ENCODE measurements around the gene CCNDBP1. TPM values are rescaled to one million over a fixed set of nuclear protein-coding genes. Genes with fewer than 3 reads are reported as not detected.

The CCNDBP1 gene
- total and polyA plus RNA-seq, 2 experiments from 2014 or later: 23.9 to 33.5 TPM

GRCh38 chr15:43214592-43215295, 29.5 kb downstream of the CCNDBP1 start:
- no peak overlapping the region for H3K4me3 ChIP-seq
- H3K36me3 ChIP-seq (ENCODE audit: insufficient read depth): no peaks in the 10 kb centered on the region
- Mint-ChIP-seq H3K4me3 (no peak overlapping the region), H3K4me1 (peaks cover 13% of the 10 kb centered on the region), H3K36me3 (ENCODE audit: low read depth) (no peaks in the 10 kb centered on the region), H3K9me3 (no peaks in the 10 kb centered on the region), H3K27me3 (ENCODE audit: insufficient read depth, low read depth, poor library complexity) (peaks cover 6% of the 10 kb centered on the region), H3K27ac (no peak overlapping the region)
- H4K20me1 ChIP-seq (replicated peaks; ENCODE audit: insufficient read depth): no peaks in the 10 kb centered on the region
- H3K4me1 ChIP-seq (ENCODE audit: insufficient read depth): no peaks in the 10 kb centered on the region
- H3F3A ChIP-seq (replicated peaks; ENCODE audit: low read depth): no peaks in the 10 kb centered on the region
- H3K4me2 ChIP-seq: no peak overlapping the region
- H3K27me3 ChIP-seq (ENCODE audit: insufficient read depth): no peaks in the 10 kb centered on the region
- no peak for ATAC-seq
- DNase-seq (ENCODE audit: low spot score): no peak
- no peak overlapping the region for H3K27ac ChIP-seq (ENCODE audit: low read depth)
- peak overlapping the region; percentile 96; the same call in 1 of the 2 replicates for H2AFZ ChIP-seq
- TF ChIP-seq CTCF (conservative IDR thresholded peaks at IDR 0.05; ENCODE audit: low read depth in 2 of 2): no peak
- no peak for TF ChIP-seq ZNF114 (CRISPR knock-in tag; IDR thresholded peaks at IDR 0.05)
- no peak for TF ChIP-seq JUNB (IDR thresholded peaks at IDR 0.05; ENCODE audit: unreplicated experiment)
- no peak for TF ChIP-seq EZH2 (IDR thresholded peaks at IDR 0.05; ENCODE audit: low read depth, unreplicated experiment)
- no peak for TF ChIP-seq CREB1 (CRISPR knock-in tag; IDR thresholded peaks at IDR 0.05; ENCODE audit: low read depth)
- no peak for TF ChIP-seq REST (IDR thresholded peaks at IDR 0.05; ENCODE audit: unreplicated experiment)
- no peak for TF ChIP-seq NANOG (IDR thresholded peaks at IDR 0.05; ENCODE audit: borderline replicate concordance)
- no peak for TF ChIP-seq ZNF331 (CRISPR knock-in tag; IDR thresholded peaks at IDR 0.05; ENCODE audit: low read depth)
- no peak for TF ChIP-seq EZH2phosphoT487 (IDR thresholded peaks at IDR 0.05; ENCODE audit: unreplicated experiment)
- TF ChIP-seq ETS1 (IDR thresholded peaks at IDR 0.05): no peak
- no peak for TF ChIP-seq ZNF462 (CRISPR knock-in tag; IDR thresholded peaks at IDR 0.05)
- no peak for TF ChIP-seq POLR2AphosphoS5 (IDR thresholded peaks at IDR 0.05; ENCODE audit: low read depth)
- TF ChIP-seq STAT1 (IDR thresholded peaks at IDR 0.05; ENCODE audit: unreplicated experiment): no peak
- H3K9me2 ChIP-seq (ENCODE audit: insufficient read depth): no peaks in the 10 kb centered on the region
- no peaks in the 10 kb centered on the region for H3K79me2 ChIP-seq (replicated peaks; ENCODE audit: insufficient read depth)
